ENCODE results near the gene DISC1.
"Not testable (repeated sequence)": the region's sequence is repeated elsewhere in the genome, so short reads cannot be mapped to it uniquely, and the experiment has no call there.

DISC1 gene

GRCh38 chr1:231931846-231932454 is 305.4 kb downstream of the DISC1 start:
- no peak for DNase-seq (ENCODE audit: low read depth)

GRCh38 chr1:231933711-231934626 is 307.4 kb downstream of the DISC1 start:
- no peak for DNase-seq (ENCODE audit: low read depth)

GRCh38 chr1:231934797-231935196 is 308.2 kb downstream of the DISC1 start:
- DNase-seq (ENCODE audit: low read depth): no peak

GRCh38 chr1:231935856-231936255 is 309.3 kb downstream of the DISC1 start:
- DNase-seq (ENCODE audit: low read depth): no peak

GRCh38 chr1:231936983-231937775 is 310.6 kb downstream of the DISC1 start:
- no peak for DNase-seq (ENCODE audit: low read depth)

DNA sequence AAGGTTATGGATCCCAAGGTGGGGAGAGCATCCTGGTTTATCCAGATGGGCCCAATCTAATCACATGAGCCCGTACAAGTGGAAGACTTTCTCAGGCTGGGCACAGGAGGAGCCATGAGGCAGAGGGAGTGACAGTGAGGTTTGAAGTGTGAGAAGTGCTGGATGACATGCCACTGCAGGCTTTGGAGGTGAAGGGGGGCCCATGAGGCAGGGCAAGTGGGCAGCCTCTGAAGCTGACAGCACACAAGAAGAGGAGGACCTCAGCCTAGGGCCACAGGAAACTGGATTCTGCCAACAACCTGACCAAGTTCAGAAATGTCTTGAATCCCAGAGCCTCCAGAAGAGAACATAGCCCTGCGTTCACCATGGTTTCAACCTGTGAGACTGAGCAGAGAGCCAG is 311.6 kb downstream of the DISC1 start:
- DNase-seq (ENCODE audit: low read depth): no peak

GRCh38 chr1:231938711-231939110 is 312.1 kb downstream of the DISC1 start:
- DNase-seq (ENCODE audit: low read depth): no peak

DNA sequence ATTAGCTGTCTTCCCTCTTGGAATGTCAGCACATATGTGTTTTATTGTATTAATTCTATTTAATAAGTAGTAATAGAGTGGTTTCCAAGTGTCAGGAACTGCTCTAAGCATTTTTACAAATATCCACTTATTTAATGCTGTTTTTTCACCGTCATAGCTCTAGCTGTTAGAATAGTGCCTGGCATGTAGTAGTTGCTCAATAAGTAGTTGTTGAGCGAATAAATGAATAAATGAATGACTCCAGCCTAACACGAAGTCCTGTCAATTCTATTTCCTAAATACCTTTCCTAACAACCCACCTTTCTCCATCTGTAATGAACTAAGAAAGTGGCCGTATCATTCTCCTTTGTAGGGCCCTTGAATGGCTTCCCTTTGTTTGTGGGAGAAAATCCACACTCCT is 312.5 kb downstream of the DISC1 start:
- no peak for DNase-seq (ENCODE audit: low read depth)

DNA sequence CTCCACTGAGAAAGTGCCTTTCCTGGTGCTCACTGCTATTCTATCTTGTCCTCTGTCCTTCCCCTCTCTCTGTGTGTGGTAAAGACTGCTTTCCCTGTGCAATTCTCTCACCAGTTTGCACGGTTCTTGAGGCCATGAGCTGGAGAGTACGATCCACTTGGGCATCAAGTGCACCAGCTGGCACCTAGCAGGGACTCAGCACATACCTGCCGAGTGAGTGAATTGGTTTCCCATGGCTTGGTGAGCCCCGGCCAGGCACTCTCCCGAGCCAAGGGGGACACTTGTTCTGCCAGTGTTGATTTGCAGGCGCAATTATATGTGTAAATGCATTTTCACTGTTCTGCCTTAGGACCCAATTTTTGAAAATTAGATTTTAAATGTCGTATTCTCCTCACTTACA is 313.5 kb downstream of the DISC1 start:
- no peak for DNase-seq (ENCODE audit: low read depth)

DNA sequence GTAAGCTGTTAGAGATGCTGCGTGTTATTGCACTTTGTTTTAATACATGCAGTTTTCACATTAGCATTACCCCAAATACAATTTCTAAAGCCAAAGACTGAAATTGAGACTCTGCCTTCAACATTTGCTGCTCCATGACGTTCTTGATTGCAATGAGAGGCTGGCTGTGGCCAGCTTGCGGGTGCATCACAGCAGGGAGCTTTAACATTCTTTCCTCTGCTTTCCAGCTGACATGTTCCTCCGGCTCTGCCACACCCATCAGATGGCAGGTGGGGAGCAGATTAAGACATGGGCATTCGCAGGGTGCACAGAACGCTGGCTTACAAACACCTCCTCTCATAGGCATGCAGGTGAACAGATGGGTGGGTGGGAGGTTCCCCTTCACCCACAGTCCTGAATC is 314.1 kb downstream of the DISC1 start:
- no peak for DNase-seq (ENCODE audit: low read depth)

- no peak for DNase-seq (ENCODE audit: low read depth)
These were observed 316.5 kb downstream of the DISC1 start for GRCh38 chr1:231943084-231943483.

DNA sequence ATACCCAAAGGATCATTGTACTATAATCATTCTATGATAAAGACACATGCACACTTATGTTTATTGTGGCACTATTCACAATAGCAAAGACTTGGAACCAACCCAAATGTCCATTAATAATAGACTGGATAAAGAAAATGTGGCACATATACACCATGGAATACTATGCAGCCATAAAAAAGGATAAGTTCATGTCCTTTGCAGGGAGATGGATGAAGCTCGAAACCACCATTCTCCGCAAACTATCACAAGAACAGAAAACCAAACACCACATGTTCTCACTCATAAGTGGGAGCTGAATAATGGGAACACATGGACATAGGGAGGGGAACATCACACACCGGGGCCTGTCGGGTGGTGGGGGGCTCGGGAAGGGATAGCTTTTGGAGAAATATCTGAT is 321.5 kb downstream of the DISC1 start:
- DNase-seq (ENCODE audit: low read depth): not testable (repeated sequence)

DNA sequence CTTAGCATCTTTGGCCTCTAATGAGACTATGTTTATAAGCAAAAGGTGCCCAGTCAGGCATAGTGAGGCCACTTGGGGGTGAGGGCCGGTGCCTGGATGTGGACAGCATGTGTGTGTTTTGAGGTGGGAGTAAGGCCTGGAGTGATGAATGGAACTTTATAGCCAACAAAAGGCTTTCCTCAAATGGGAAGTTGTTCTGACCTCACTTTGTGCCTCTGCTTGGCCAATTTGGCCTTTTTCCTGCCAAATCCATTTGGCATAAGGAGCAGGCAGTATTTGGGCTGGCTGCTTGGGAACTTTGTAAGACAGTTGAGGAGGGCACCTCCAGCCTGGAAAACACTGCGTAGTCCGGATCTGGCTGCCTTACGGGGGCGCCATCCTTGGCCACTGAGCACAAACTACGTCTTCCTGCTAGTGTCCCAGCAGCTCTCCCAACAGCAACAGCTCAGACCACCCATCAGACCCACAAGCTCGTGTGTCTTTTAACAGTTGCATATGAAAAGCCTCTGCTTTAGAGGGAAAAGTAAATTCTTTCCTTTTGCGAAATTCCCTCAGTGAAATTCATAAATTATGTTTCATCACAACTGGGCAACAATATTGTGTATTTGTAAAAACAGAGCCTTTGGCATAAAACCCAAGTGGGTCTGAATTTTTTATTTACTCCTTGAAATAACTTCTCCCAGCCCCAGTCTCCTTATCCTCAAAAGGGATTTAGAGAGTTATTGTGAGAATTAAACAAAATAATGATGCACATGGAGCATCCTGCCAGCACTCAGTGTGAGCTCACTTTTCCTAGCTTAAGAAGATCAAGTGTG is 322.9 kb downstream of the DISC1 start:
- DNase-seq (ENCODE audit: low read depth): no peak

GRCh38 chr1:231950331-231951128 is 323.9 kb downstream of the DISC1 start:
- no peak for DNase-seq (ENCODE audit: low read depth)

DNA sequence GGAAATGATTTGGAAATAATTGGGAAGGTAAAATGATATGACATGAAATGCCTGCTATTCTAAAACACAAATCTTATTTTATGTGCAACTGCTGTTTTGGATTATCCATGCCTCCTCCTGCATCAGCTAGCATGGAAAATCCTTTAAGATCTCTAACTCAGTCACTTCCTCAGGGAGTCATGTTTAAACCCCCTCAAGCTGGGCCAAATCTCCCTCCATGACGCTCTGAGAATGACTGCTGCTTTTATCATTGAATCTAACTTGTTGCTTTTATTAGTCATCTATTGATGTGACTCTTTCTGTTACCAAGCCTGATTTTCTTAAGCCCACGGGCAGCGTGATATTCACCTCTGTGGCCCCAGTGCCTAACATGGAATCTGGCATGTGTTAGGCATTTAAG is 324.8 kb downstream of the DISC1 start:
- no peak for DNase-seq (ENCODE audit: low read depth)

GRCh38 chr1:231952154-231952553 is 325.6 kb downstream of the DISC1 start:
- DNase-seq (ENCODE audit: low read depth): no peak

DNA sequence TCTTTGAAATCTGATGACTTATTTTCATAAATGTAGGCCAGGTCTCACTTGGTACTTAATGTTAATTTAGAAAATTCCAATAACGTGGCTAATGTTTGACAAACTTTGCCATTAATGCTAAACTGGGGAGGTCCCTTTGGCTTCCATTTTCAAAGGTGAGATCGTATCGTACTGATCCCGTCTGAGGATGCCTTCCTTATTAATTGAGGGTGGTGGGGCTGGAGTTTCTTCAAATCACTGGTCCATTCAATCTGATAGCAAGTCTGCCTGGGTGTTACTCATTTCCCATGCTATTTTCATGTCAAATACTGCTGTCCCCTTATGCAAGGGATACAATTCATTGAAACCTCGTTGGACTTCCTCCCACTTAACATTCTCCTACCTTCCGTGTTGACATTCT is 327.1 kb downstream of the DISC1 start:
- DNase-seq (ENCODE audit: low read depth): no peak

DNA sequence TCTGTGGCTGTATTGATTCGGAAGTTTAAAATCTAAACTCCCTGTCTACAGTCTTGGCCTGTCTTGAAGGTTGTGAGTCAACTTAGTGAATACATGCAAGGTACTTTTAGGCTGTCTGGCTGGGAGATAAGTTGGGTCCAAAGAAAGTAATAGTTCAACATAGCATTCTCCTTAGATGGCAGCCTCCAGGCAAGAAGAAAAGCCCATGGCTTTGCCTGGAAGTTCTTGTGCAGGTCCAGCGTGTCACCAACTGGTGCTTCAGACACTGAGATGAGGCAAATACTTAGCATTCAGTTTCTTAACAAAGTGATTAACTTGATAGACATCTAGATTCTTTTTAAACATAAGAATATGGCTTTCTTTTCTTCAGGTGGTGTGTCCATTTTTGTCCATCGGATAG is 328.2 kb downstream of the DISC1 start:
- DNase-seq (ENCODE audit: low read depth): no peak

- no peak for DNase-seq (ENCODE audit: low read depth)
These were observed 330.8 kb downstream of the DISC1 start for GRCh38 chr1:231957359-231957758.

DNA sequence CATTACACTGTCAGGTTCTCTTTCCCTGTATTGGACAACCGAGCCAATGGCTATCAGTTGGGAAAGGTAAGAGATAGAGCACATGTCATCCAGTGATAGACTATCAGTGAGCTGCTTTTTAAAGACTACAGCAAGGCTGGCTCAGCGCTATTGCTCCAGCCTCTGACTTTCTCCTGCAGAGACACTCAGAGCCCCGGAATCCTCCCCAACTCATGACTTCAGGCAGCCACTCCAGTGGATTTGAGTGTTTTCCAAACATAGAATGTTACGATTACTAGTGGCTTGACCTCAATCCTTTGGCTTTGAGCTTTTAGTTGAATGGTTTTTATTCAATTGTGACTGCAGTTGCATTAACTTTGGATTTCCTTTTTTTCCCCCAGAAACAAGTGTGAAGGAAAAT is 331.9 kb downstream of the DISC1 start:
- no peak for DNase-seq (ENCODE audit: low read depth)

GRCh38 chr1:231959225-231959884 is 332.8 kb downstream of the DISC1 start:
- DNase-seq (ENCODE audit: low read depth): no peak
